HG03442 (cell line): ENCODE results near the gene MCL1.
"Not testable (repeated sequence)": the region's sequence is repeated elsewhere in the genome, so short reads cannot be mapped to it uniquely, and the experiment has no call there.

Experiments
- ATAC-seq: cut with Tn5 transposase; IDR thresholded peaks from one replicate; pipeline ENCODE4 v1.9.1; 2021; ENCODE audit warnings: mild to moderate bottlenecking, moderate library complexity; ENCODE audit not compliant: unreplicated experiment

MCL1 gene

GRCh38 chr1:150573648-150574071, 5.8 kb downstream of the MCL1 start:
- not testable (repeated sequence) for ATAC-seq

DNA sequence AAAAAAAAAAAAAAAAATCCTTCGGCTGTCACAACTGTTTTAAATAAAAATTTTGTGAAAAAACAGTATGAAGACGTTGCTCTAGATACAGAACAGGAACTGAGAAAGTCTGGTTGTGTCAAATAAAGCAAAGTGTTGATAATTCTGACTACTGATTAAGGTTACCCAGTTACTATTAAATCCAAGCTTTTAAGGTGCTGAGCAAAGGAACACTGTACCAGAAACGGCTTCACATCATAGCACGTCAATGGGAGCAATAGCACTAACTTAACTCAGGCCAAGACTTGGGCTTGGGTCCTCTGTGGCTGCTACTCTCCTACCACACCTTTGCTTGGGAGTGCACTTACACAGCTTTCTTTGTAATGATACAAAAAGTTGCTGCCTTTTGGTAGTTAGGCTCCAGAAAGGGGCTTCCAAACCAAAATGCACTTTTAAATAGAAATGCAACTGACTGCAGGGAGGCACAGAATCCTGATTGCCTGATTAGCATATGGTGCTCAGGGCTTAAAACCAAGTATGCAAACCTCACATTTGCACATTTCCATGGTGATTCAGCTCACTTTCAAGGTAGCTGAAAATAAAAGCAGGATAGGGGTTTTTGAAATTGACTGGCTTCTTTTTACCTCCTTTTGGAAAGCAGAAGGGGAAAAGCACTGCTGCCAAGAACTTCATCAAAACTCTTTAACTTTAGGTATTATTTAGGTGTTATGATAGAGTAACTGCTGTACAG, 6.3 kb downstream of the MCL1 start:
- ATAC-seq = no peak

DNA sequence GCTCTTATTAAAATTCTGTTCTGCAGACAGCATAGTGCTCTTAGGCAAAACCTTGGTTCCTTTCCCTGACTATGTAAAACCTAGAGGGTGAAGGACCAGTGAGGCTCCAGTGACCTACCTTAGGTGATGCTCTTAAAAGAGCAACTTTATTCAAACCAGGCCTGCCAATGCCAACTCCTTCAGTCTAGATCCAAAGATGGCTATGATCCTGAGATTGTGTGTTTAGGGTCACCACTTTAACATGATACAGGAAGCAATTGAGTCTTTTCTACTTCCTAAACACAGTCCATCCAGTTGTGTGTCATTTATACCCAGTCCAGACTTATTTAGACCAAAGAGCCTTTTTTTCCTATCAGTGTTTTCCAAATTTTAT, 10.8 kb downstream of the MCL1 start:
- no peak for ATAC-seq

- ATAC-seq = no peak
These were observed 11.5 kb downstream of the MCL1 start for GRCh38 chr1:150567717-150568593.

DNA sequence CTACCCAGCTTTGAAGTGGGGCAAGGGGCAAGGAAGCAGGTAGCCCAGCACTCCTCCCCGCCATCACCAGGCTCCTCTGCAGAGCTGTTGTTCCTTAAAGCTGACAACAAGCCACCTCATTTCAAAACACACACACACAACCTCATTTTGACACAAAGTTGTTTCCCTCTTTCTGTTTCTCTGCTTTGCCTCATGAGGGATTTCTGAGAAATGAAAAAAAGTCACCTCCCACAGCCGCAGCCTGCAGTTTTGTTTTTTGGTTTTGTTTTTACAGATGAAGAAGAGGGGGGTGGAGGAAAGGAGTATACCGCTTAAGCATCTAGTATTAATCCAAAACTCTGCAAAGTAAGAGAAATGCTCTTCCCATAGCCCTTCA, 12.1 kb downstream of the MCL1 start:
- ATAC-seq = no peak

GRCh38 chr1:150566589-150567340, 12.6 kb downstream of the MCL1 start:
- ATAC-seq = no peak

- ATAC-seq = not testable (repeated sequence)
These were observed 14.0 kb downstream of the MCL1 start for GRCh38 chr1:150565240-150565991.

DNA sequence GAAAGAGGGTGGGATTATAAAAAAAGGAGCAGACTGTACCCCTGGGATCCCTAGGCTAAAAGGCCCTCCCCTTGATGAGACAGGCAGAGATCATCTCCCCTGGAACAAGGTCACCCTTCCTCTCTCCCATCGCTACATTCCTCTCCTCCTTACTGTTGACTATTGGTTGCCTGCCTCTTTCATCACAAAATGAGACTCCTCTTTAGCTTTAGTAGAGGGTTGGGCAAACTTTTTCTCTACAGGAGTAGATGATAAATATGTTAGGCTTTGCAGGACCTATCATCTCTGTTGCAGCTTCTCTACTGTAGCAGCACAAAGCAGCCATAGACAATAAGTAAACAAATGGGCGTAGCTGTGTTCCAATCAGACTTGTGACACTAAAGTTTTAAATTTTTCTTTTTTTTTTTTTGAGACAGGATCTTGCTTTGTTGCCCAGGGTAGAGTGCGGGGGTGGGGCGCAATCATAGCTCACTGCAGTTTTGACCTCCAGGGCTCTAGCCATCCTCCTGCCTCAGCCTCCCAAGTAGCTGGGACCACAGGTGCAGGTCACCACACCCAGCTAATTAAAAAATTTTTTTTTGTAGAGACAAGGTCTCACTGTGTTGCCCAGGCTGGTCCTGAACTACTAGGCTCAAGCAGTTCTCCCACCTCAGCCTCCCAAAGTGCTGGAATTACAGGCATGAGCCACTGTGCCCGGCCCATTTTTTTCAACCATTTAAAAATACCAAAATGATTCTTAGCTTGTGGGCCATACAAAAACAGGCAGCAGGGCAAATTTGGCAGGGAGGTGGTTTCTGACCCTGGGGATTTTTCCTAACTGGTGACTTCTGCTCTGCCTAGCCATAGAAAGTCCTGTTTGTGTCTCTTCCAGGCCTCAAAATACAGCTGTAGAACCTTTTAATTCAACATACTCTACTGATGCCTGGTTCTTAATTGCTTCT, 15.1 kb downstream of the MCL1 start:
- ATAC-seq = no peak

- no peak for ATAC-seq
These were observed 15.9 kb downstream of the MCL1 start for GRCh38 chr1:150563340-150564038.

GRCh38 chr1:150562446-150563339, 16.7 kb downstream of the MCL1 start:
- peak; percentile 31 for ATAC-seq

DNA sequence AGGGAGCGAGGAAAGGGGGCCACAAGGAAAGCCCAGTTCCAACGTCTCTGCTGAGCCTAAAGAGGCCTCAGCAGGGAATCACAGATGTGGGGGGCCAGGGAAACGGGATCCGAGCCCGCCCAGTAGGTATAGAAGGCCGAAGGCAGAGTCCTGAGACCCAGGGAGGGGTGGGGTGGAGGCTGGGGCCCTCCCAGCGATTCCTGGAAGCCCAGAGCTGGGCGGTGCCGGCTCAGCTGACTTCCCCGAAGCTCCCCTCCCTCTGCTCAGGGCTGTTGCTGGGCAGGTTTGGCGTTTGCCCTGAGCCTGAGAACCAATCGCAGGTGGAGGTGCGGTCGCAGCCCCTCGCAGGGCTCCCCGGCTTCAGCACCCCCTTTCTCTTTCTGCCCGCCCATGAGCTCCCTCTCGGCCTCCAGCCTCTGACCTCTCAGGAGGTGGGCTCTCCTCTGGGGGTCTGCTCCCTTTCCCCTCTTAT, 17.4 kb downstream of the MCL1 start:
- peak; percentile 31 for ATAC-seq

- ATAC-seq = peak; percentile 12
These were observed 18.0 kb downstream of the MCL1 start for GRCh38 chr1:150561254-150561973.

- ATAC-seq = peak; percentile 33
These were observed 18.7 kb downstream of the MCL1 start for GRCh38 chr1:150560576-150561253.

- no peak for ATAC-seq
These were observed 19.4 kb downstream of the MCL1 start for GRCh38 chr1:150560011-150560438.

GRCh38 chr1:150559656-150560010, 19.8 kb downstream of the MCL1 start:
- no peak for ATAC-seq

DNA sequence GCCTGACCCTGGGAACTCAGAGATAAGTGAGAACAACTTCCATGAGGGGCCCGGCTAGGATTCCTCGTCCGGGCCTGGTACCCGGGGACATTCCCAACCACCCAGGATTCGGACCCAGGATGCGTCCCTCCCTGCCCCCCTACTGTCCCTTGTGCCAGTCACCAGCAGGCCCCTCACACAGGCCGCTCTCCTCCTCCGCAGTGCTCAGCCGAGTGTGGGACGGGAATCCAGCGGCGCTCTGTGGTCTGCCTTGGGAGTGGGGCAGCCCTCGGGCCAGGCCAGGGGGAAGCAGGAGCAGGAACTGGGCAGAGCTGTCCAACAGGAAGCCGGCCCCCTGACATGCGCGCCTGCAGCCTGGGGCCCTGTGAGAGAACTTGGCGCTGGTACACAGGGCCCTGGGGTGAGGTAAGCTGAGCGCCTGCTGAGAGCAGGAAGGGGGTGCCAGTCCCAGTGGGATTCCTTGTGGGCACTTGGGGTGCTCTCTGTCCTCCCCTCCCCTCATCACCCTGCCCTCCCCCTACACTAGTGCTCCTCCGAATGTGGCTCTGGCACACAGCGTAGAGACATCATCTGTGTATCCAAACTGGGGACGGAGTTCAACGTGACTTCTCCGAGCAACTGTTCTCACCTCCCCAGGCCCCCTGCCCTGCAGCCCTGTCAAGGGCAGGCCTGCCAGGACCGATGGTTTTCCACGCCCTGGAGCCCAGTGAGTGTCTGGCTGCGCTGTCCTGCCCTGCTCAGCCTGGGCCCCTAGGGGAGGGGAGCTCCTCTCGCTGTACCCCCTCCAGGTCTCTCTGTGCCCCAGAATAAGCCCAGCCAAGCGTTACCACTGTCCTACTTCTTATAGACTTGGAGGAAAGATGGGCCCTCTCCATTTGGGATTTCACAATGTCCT, 20.4 kb downstream of the MCL1 start:
- no peak for ATAC-seq
